Hematopoietic multipotent progenitor cell (in vitro differentiated cells): ENCODE measurements around the gene ITPR1. TPM values are rescaled to one million over a fixed set of nuclear protein-coding genes. Genes with fewer than 3 reads are reported as not detected.
A peak's percentile ranks its signal among the peaks of the same experiment; 100 is the strongest.

Experiments used
- DNase-seq, 3 donors: peaks; one replicate each; pipeline ENCODE4 v3.0.0-alpha.2; 2011 to 2015; ENCODE audit warnings: low read depth in 2 of 3, low spot score in 2 of 3
- total RNA-seq: library from RNA; depleted of rRNA; stranded (reverse); fragments of >200 nt; gene quantifications from one replicate; pipeline ENCODE4 v1.2.3, GENCODE V29; 2012

Gene ITPR1
- total RNA-seq, 1 donor, result 166 TPM

DNA sequence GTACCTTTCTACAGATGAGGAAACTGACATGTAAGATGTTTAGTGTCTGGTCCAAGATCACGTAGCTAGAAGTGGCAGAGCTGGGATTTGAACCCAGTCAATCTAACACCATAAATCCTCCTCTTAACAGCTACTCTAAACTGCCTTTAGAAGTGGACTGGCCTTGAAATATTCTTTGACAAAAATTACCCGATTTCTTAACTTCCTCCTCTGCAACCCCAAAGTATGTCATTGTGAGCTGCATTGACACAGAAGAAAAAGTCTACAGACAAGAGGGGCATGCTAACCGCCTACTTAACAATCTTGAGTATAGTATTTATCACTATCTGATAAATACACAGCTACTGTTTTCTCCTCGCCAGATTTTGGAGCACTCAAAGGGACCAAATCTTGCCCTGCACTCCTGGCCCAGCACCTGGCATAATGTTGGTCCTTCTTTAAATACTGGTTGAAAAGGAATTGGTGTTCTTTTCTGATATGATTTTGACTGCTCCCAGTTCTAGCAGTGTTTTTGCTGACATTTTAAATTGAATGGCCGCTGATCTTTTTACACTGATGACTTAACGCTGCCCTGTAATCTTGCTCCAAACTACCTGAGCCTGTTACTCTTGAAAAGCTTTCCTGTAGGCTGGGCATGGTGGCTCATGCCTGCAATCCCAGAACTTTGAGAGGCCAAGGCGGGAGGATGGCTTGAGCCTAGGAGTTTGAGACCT is 36.9 kb downstream of the ITPR1 start:
- DNase-seq, result peak in 1 of 3 donors; percentile 52

DNA sequence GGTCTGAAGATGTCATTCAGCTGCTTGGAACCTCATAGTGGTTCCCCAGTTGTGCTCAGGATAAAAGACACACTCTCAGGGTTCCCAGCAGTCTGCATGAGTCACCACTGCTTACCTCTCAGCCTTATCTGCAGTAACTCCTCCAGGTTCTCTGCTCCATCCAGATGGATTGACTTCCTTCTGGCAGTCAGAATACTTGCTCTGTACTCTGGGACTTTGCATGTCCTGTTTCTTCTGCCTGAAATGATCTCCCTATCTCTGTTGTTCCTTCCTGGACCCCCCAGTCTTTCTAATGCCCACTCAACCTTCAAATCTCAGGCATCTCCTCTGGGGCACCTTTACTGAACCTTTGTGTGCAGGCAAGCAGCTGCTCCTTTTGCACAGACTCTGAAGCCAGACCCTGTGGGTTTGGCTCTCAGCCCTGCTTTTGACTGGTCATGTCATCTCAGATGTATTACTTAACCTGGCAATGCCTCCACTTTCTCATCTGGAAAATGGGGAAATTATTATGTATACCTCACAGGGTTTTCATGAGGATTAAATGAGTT is 38.4 kb downstream of the ITPR1 start:
- peak in 1 of 3 donors; percentile 65 for DNase-seq

DNA sequence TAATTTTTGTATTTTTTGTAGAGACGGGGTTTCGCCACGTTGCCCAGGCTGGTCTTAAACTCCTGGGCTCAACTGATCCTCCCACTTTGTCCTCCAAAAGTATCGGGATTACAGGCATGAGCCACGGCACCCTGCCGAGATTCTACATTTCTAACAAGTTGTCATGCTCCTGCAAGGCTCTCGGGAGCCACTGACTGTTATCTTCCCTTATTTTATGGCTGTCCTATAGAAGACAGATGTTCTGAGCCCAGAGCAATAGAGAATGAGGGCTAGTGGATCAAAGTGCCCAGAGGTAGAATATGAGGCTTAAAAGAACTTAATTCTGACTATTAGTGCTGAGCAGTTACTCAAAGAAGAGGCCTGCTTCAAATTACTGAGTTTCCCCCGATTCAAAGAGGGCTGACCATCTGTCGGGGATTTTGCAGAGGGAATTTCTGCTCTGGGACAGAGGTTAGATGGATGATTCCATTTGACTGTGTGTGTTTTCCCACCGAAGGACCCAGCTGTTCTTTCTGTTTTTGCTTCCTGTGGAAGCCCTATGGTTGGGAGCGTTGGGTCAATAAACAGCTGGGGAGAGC is 39.5 kb downstream of the ITPR1 start:
- DNase-seq, result no peak

DNA sequence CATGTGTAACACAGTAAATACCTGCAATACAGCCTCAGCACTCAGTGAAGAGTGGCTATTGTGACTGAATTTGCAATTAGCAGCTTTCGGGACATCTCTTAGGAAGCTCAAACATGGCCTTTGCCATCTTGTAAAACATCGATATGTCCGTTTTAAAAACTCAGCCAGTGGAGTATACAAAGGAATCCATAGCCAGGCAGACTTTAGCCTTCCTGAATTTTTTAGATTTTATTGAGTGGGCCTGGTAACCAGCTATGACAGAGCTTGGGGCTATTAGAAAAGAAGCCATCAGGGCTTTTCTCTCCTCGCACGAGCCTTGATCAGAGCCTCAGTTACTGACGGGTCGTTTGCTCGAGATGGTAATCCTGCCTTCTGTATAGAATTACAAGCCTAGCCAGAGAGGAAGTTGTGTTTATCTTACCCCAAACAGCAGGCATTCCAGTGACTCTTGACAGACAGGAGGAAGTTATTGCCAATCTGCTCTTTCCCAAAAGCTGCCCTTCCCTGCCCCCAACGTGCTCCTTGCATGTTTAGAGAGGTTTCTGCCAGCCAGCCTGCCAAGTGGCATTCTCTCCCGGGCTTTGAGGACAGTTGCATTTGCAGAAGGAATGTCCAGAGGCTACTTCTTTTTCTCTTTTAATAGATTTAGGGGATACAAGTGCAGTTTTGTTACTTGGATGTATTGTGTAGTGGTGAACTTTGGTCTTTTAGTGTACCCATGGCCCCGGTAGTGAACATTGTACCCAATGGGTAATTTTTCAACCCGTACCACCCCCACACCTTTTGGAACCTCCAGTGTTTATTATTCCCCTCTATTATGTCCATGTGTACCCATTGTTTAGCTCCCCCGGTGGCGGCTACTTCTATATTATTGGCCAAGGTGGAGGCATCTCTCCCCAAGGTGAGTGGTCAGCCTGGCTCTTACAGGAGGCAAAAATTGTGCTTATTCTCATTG is 40.6 kb downstream of the ITPR1 start:
- peak in 2 of 3 donors; percentile 90 to 97 for DNase-seq

DNA sequence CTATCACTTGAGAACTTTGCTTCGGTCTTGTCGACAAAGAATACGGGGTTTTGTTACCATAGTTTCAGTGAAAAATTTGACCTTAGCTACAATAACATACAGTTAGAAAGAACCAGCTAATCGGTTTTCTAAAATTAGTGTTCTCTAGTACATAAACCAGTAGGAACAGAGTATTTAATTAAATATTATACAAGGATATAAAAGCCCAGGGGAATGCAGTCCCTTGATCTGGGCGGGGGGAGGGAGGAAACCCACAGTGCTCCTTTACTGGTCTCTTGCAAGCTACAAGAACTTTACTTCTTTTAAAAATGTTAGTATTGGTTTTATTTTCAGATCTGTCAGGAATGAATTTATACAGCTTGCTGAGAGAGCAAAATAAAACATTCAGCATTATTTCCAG is 41.8 kb downstream of the ITPR1 start:
- DNase-seq, result no peak

DNA sequence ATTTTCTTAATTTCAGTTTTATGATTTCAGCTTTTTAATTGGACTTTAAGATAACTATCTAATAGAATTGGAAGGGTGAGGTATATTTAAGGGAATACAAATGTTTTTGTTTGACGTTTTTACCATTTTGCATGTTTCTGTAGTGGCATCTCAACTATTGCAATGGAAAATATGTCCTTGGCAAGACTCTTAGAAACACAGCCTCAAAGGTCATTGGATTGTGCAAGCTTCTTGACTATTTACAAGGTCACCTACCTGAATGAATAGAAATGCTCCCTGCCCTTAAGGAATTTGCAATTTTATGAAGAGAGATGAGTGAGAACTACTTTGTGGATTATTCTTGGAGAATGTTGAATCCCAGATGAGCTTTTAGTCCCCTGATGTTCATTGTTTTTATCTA is 43.1 kb downstream of the ITPR1 start:
- no peak for DNase-seq

DNA sequence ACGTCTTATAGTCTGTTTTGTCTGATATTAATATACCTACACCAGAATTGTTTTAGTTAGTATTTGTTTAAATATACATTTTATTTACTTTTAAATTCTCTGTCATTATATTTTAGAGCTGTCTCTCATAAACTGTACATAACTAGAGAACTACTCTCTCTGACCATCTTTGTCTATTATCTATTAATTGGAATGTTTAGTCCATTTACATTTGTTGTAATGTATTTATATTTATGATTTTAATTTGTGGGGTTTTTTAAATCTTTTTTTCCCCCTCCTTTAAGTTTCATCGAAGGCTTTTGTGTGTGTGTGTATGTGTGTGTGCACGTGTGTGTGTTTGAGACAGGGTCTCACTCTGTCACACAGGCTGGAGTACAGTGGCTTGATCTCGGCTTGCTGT is 47.1 kb downstream of the ITPR1 start:
- DNase-seq, result no peak

DNA sequence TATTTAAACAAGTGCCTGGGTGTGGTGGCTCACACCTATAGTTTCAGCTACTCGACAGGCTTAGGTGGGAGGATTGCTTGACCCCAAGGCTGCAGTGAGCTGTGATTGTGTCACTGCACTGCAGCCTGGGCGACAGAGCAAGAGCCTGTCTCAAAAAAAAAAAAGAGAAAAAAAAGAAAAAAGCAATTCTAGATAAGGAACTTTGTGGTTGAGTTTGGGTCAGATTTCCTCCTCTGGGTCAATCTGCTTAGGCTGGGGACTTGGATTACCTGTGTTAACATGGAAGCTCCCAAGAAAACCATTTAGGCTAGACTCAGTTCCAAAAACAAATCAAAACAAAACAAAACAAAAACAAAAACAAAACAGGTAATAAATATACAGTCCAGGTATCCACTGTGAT is 50.0 kb downstream of the ITPR1 start:
- DNase-seq, result no peak

DNA sequence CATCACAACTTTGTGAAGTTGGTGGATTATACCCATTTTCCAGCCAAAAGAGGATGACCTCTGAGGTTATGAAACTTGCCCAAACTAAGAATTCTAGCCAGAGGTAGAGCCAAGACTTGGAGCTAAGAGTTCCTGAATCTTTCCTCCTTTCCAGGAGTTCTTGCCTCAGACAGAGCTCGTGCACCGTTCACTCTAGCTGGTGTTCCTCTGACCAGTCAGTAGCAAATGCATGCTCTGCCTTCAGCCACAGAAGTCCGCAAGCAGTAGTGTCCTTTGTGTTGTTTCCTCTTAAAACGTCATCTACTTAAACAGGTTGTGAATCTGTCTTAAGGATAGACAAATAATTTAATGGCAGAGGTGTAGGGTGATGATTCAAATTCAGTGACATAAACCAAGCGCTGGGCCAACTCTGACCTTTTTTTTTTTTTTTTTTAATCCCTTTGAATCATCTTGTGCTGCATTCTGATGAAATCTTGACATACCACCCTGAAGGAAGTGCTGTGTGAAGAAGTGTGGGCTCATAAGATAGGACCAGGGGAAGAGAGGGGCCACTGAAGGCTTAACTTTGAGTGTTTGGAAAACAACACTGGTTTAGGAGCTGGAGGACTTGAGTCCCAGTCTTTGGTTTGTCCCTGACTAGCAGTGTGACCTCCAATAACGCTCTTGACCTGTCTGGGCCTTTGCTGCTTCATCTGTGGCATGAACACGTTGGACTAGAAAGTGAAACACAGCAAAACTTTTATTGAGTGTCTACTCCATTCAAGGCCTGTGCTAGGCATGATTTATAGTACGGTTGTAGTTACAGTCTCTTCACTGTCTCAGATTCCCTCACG is 53.4 kb downstream of the ITPR1 start:
- peak in 2 of 3 donors; percentile 52 to 70 for DNase-seq

DNA sequence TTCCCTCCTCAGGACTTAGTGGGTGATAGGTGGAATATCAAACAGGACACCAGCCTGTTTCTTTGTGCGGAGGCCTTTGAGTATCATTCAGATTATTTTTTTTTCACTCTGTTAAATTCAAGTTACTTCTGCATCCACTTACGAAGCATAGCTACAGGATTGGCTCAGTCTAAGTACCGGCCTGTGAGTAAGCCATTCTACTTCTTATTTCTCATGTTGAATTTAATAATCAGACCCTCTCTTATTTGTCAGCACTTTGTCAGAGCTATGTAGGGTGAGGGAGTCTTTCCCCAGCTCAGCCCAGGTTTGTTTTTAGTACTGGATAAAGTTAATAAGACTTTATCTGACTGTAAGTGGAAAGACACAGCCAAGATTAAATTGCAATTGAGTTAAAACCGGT is 54.7 kb downstream of the ITPR1 start:
- DNase-seq, result no peak

DNA sequence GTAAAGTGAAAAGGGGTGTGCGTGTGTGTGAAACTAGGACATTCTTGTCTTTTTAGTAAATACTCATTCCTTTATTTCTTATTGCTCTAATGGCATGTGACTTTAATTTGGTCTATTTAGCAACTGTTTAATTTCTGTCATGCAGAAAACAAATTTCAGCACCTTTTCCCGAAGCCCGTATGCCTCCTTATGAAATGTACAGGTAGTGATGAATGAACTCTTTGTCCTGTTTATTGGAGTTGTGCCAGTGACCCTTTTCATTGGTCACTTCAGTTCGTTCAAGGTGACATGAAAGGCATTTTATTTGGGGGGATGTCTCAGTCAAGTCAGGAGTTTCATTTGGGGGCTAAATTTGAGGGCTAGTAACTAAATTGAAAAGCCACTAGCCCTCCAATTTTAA is 55.2 kb downstream of the ITPR1 start:
- DNase-seq, result no peak

DNA sequence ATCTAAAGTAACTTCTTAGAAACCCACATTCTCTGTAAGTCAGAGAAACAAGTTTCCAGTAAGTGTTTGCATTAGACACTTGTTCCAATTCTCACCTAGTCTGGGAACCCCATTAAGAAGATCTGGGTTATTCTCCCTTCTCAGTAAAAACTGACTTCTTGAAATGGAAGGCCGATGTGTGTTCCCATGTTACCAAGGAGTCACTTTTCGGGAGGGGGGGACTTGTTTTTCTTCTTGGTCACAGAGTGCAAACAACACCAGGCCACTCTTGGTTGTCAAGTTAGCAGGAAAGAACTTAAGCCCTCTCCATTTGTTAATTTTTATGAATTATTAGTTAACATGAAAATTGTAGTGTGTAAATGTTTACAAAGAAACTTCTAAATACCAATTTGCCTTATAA is 55.6 kb downstream of the ITPR1 start:
- no peak for DNase-seq

DNA sequence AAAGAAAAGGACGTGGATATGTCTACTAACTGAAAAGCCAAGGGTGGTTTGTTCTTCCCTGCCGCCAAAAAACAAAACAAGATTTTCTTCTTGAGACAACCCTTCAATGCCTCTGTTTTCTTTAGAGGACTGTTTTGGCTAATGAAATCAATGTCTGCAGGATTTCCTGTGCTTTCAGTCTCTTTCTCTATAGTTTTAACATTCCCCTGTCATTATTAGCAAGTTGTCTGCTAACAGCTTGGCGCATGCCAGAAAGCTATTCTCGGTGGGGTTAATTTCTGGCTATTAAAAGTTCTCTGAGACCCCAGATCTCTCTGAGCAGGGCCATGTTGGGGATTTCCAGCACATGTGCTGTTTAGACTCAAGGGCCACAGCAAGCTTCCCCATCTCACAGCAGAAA is 56.7 kb downstream of the ITPR1 start:
- DNase-seq, result no peak

DNA sequence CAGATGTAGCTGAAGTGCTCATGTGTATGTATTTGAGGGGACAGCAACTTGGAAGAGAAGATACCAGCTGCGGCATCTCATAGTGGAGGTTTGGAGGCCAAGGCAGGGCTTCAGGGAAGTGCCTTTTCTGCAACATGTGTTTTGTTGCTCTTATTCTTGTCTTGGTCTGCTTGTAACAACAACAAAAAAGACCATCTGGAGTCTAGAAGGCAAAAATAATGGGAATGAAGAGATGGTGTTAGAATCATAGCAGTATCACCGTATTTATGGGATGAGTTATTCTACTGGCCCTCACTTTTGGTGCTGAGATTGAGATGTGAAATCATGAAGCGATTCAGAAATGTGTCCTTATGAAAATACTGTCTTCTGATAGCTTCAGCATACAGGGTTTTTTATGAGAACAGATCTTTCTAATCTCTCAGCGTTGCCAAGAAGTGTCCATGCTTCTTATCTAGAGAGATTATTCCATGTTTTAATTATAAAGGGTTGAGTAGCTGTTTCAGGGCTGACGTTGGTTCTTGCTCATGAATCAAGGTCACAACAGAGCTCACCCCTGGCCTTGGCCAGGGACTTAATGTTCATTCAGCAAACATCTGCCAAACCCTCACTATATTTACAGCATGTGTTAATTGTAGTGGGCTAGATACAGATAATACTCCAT is 58.0 kb downstream of the ITPR1 start:
- DNase-seq, result no peak

DNA sequence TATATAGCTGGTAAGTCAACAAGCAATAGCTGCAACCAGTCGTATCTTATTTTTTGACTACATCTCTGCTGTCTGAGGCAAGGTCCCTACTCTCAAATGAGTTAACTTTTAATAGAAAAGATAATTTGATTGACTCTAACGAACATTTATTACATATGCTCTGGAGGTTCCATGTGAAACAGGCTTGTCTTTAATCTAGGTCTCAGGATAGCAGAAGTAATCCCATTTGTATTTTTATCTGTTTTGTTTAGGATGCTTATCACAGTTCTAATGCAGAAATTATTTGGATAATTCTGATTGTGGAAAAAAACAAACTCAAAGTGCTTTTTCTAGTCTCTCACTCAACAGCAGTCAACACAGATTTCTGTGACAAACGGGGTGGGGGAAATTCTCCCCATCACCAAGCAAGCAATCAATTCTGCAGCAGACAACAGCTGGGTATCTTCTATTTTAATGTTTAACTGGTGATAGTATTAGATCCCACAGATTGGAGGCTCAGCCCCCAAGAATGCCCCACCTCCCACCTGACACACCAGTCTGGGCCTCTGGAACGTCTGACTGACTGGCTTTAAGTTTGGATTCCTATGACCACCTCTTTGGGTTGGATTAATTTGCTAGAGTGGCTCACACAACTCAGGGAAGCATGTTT is 58.8 kb downstream of the ITPR1 start:
- DNase-seq, result no peak

DNA sequence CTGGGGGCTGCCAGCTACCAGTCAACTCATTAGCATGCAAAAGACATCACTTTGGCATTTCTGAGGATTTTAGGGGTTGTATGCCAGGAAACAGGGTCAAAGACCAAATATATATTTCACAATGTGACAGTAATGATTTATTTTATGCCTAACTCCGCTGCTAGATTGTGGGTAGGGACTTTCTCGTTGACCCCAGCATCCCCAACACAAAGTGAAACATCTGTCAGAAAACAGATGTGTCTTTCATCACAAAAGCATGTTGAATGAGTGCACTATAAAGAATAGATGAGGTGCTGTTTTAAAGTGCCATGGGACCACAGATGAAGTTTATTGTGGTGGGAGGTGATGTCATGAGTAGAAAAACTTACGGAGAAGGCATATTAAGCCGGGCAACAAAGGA is 59.7 kb downstream of the ITPR1 start:
- DNase-seq, result no peak

DNA sequence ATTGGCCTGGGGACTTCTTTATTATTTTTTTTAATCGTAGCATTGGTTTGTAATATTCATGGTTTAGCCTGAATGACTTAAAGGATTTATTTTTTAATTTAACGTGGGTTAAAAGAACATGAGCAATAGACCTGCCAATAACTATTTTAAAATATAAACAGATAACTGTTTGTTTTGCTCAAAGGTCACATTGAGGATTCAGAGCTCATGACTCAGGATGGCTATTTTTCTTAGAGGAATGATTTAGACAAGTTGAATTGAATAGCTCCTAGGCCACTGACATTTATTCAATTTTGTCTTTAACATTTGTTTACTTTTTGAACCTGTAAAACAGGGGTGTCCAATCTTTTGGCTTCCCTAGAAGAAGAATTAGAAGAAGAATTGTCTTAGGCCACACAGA is 68.5 kb downstream of the ITPR1 start:
- no peak for DNase-seq

DNA sequence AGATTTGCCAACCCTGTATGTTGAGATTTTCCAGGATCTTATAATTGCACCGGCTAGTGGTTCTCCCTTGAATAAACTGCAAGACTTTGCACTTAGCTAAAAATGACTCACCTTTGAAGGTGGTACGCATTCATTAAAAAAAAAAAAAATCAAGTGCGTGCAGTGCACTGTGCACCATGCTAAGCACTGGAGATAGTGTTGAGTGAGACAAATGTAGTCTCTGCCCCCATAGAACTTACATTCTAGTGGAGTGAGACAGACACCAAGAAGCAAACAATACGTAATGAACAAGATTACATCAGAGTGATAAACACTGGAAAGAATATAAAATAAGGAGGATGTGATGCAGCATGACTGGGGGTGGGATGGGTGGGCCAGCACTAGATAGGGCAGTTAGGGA is 69.4 kb downstream of the ITPR1 start:
- no peak for DNase-seq

DNA sequence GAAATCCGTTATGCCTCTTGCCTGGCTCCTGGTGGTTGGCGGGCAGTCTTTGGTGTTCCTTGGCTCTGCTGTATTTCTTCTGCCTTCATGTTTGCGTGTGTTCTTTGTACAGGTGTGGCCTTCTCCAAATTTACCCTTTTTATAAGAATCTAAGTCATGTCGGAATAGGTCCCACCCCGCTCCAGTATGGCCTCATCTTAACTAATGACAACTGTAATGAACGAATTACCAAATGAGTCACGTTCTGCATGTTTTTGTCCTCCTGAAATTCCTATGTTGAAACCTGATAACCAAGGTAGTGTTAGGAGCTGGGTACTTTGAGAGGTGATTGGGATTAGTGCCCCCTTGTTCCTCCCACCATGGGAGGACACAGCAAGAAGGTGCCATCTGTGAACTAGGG is 71.1 kb downstream of the ITPR1 start:
- no peak for DNase-seq
